ENCODE results near the gene PSMD8.
"Not testable (repeated sequence)": the region's sequence is repeated elsewhere in the genome, so short reads cannot be mapped to it uniquely, and the experiment has no call there.

PSMD8 gene

GRCh38 chr19:38362076-38362945 lies 12.1 kb upstream of the PSMD8 start:
- peak; percentile 39 to 44 for DNase-seq (ENCODE audit: low read depth in 2 of 2)

- not testable (repeated sequence) for DNase-seq (ENCODE audit: low read depth in 2 of 2)
These were observed 11.3 kb upstream of the PSMD8 start for GRCh38 chr19:38362946-38363688.

- DNase-seq (ENCODE audit: low read depth in 2 of 2), result no peak
These were observed 7.3 kb upstream of the PSMD8 start for GRCh38 chr19:38367041-38367440.

- DNase-seq (ENCODE audit: low read depth in 2 of 2), result no peak
These were observed 4.8 kb upstream of the PSMD8 start for GRCh38 chr19:38369584-38369983.

- DNase-seq (ENCODE audit: low read depth in 2 of 2), result no peak
These were observed 4.1 kb upstream of the PSMD8 start for GRCh38 chr19:38370299-38370698.

- no peak for DNase-seq (ENCODE audit: low read depth in 2 of 2)
These were observed 3.3 kb upstream of the PSMD8 start for GRCh38 chr19:38371081-38371480.

- DNase-seq (ENCODE audit: low read depth in 2 of 2), result no peak
These were observed 452 bp upstream of the PSMD8 start for GRCh38 chr19:38373907-38374331.

GRCh38 chr19:38375098-38375493 lies 725 bp downstream of the PSMD8 start:
- no peak for DNase-seq (ENCODE audit: low read depth in 2 of 2)

- DNase-seq (ENCODE audit: low read depth in 2 of 2), result no peak
These were observed 1.4 kb downstream of the PSMD8 start for GRCh38 chr19:38375748-38376147.

GRCh38 chr19:38376576-38376975 lies 2.2 kb downstream of the PSMD8 start:
- no peak for DNase-seq (ENCODE audit: low read depth in 2 of 2)

- no peak for DNase-seq (ENCODE audit: low read depth in 2 of 2)
These were observed 2.7 kb downstream of the PSMD8 start for GRCh38 chr19:38377052-38377451.

GRCh38 chr19:38378866-38379265 lies 4.5 kb downstream of the PSMD8 start:
- no peak for DNase-seq (ENCODE audit: low read depth in 2 of 2)

GRCh38 chr19:38381138-38381537 lies 6.8 kb downstream of the PSMD8 start:
- no peak for DNase-seq (ENCODE audit: low read depth in 2 of 2)

- no peak for DNase-seq (ENCODE audit: low read depth in 2 of 2)
These were observed 8.8 kb downstream of the PSMD8 start for GRCh38 chr19:38383184-38383583.

GRCh38 chr19:38383743-38384142 lies 9.4 kb downstream of the PSMD8 start:
- DNase-seq (ENCODE audit: low read depth in 2 of 2), result no peak

- no peak for DNase-seq (ENCODE audit: low read depth in 2 of 2)
These were observed 10.0 kb downstream of the PSMD8 start for GRCh38 chr19:38384209-38385027.

- no peak for DNase-seq (ENCODE audit: low read depth in 2 of 2)
These were observed 10.9 kb downstream of the PSMD8 start for GRCh38 chr19:38385057-38385803.

GRCh38 chr19:38385804-38386257 lies 11.5 kb downstream of the PSMD8 start:
- no peak for DNase-seq (ENCODE audit: low read depth in 2 of 2)

- DNase-seq (ENCODE audit: low read depth in 2 of 2), result no peak
These were observed 12.1 kb downstream of the PSMD8 start for GRCh38 chr19:38386300-38386970.

- no peak for DNase-seq (ENCODE audit: low read depth in 2 of 2)
These were observed 12.7 kb downstream of the PSMD8 start for GRCh38 chr19:38386971-38387549.
